ENCODE measurements around the gene UBE2H.
"Not testable (repeated sequence)": the region's sequence is repeated elsewhere in the genome, so short reads cannot be mapped to it uniquely, and the experiment has no call there.

Gene UBE2H

DNA sequence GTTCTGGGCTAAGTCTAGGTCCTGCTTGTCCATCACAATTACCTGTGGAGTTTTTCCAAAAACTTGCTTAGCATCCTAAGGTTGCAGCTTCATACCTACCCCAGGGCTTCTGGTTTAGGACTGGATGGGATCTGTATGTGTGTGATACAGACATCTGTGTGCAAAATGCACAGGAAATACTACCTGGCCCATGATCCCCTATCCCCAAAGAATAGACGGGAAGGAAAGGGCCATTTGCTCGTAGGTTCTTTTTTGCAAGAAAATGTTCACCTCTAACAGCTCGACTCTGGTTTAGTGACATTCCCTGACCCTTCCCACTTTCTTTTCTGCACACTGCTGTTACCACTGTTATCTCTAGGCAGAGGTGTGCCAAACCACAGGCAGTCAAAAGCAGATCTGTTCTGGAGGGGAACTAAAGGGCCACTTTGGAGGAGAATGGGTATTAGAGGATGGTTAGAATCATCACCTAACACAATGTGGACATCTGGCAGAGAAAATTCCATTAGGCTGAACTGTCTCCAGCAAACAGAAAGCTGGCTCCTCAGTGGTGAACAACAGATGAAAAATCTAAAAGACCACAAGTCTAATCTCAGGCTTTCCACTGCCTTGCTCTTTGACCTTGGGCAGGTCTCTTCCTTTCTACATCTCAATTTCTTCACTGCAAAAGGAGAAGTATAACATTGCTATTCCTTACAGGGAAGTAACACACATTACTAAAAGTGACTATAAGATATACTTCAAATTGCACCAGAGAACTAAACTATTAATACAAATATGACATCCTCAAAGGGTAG is 107.4 kb downstream of the UBE2H start:
- Histone ChIP-seq H3K36me3 (ENCODE audit: control insufficient read depth, insufficient read depth, low read length) (no peaks in the 10 kb centered on the region), H3K27me3 (ENCODE audit: control insufficient read depth, insufficient read depth, low read length) (no peaks in the 10 kb centered on the region), H3K4me3 (ENCODE audit: low read length) (no peak overlapping the region), H3K4me1 (ENCODE audit: control insufficient read depth, insufficient read depth, low read length) (peaks cover 10% of the 10 kb centered on the region), H3K9me3 (ENCODE audit: control insufficient read depth, low read length) (no peaks in the 10 kb centered on the region), H3K9ac (ENCODE audit: low read length) (no peak overlapping the region)

DNA sequence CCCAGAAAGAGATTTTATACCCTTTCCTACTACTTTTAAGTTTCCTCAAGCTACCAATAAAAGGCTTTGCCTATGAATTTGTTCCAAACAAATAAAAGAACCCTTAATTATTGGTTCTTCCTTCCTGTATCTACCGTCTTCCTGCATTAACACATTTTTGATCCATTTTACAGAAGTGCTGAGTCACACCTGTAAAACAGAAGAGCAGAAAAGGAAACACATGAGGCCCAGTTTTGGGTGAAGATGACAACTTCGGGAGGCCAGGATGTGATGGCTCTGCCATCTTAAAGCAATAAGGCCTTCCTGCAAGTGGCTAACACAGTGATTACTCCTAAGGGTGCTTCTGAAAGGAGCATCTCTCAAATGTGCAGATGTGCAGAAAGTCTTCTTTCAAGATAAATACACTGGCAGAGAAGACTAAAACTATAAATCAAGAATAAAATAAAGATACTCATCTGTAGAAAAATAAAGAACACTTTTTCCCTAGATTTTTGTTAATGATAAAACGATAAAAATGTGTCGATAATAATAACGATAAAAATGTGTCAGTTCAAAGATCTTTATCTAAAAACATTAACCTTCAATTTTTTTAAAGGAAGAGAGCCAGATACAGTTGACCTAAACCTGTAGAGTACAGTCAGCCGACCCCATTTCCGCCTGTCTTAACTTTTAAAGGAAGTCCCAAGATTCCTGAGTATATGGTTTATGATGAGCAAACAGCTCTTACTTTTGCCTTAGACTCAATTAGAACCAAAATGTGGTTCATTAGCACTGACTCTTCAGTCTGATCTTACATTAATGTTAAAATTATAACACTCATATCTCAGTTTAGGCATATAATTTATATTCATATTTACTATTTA is 108.6 kb downstream of the UBE2H start:
- Histone ChIP-seq H3K9ac (ENCODE audit: low read length) (no peak overlapping the region), H3K36me3 (ENCODE audit: control insufficient read depth, insufficient read depth, low read length) (no peaks in the 10 kb centered on the region), H3K27me3 (ENCODE audit: control insufficient read depth, insufficient read depth, low read length) (no peaks in the 10 kb centered on the region), H3K4me1 (ENCODE audit: control insufficient read depth, insufficient read depth, low read length) (peaks cover 10% of the 10 kb centered on the region), H3K9me3 (ENCODE audit: control insufficient read depth, low read length) (no peaks in the 10 kb centered on the region), H3K4me3 (ENCODE audit: low read length) (no peak overlapping the region)

DNA sequence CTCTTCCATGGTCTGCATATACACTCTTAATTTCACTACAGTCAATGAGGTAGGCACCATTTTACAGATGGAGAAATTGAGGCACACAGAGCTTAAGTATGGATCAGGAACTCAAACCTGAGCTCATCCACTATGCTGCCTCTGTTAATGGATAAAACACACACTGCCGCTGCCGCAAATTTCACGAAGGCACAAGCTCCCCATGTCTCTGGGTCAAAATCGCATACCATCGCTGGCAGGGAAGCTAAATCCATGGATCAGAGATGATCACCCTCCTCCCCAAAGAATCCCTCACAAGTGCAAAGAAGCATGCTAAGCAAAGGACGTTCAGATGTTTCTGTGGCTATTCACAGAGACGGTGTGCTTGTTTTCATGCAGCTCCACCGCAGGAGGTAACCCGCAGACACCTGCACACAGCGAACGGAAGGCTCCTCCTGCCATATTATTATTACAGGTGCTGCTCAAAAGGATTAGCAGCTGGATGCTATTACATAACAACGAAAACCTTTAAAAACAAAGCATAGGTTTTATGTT is 109.3 kb downstream of the UBE2H start:
- Histone ChIP-seq H3K4me3 (ENCODE audit: low read length) (no peak overlapping the region), H3K27me3 (ENCODE audit: control insufficient read depth, insufficient read depth, low read length) (no peaks in the 10 kb centered on the region), H3K9ac (ENCODE audit: low read length) (no peak overlapping the region), H3K4me1 (ENCODE audit: control insufficient read depth, insufficient read depth, low read length) (peaks cover 10% of the 10 kb centered on the region), H3K36me3 (ENCODE audit: control insufficient read depth, insufficient read depth, low read length) (no peaks in the 10 kb centered on the region), H3K9me3 (ENCODE audit: control insufficient read depth, low read length) (no peaks in the 10 kb centered on the region)

DNA sequence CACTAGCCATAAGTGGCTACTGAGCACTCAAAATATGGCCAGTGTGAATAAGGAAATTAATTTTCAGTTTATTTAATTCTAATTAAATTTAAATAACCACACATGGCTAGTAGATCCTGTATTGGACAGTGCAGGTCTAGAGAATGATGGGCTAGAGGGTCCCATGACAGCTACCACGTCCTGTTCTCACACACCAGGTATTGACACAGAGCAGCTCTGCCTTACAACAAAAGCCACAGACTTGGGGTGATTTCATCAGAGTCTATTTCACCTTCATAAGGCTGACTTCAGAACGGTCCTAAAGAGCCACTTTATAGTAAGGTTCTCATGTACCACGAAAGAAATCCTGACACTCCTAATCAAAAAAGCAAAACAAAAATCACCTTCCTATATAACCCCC is 111.3 kb downstream of the UBE2H start:
- H3K4me1 ChIP-seq (ENCODE audit: control insufficient read depth, insufficient read depth, low read length): peaks cover 10% of the 10 kb centered on the region
- H3K27me3 ChIP-seq (ENCODE audit: control insufficient read depth, insufficient read depth, low read length): no peaks in the 10 kb centered on the region
- H3K36me3 ChIP-seq (ENCODE audit: control insufficient read depth, insufficient read depth, low read length): no peaks in the 10 kb centered on the region
- H3K9ac ChIP-seq (ENCODE audit: low read length): no peak overlapping the region
- H3K4me3 ChIP-seq (ENCODE audit: low read length): no peak overlapping the region
- no peaks in the 10 kb centered on the region for H3K9me3 ChIP-seq (ENCODE audit: control insufficient read depth, low read length)

DNA sequence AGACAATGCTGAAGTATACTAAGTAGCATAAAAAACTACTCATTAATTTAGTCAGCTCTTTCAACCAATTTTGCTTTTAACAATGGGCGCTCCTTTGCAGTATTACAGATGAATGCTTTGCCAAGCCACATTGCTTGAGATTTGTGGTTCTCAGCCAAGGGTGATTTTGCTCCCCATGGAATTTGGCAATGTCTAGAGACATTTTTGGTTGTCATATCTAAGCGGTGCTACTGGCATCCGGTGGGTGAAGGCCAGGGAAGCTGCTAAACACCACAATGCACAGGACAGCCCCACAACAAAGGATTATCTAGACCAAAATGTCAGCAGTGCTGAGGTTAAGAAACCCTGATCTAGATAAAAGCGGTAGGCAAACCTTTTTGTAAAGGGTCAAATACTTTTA is 112.0 kb downstream of the UBE2H start:
- Histone ChIP-seq H3K27me3 (ENCODE audit: control insufficient read depth, insufficient read depth, low read length) (no peaks in the 10 kb centered on the region), H3K9me3 (ENCODE audit: control insufficient read depth, low read length) (no peaks in the 10 kb centered on the region), H3K4me1 (ENCODE audit: control insufficient read depth, insufficient read depth, low read length) (peaks cover 7% of the 10 kb centered on the region), H3K9ac (ENCODE audit: low read length) (no peak overlapping the region), H3K36me3 (ENCODE audit: control insufficient read depth, insufficient read depth, low read length) (no peaks in the 10 kb centered on the region), H3K4me3 (ENCODE audit: low read length) (no peak overlapping the region)

DNA sequence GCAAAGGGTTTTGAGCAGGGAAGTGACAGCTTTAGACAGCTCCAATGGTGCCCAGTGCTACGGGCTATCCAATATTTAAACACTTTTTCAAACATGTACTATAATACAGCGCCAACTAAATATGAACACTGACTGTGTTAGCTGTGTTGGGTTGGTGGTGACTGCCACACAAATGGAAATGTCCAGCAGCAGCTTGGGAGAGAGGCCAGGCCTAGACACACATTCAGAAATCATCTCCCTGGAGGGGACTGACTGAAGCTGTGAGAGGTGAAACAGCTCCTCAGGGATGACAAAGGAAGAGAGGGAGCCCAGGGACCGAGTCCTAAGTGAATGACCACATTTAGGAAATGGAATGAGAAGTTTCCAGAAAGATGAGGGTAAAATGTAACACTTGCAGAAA is 115.8 kb downstream of the UBE2H start:
- H3K9ac ChIP-seq (ENCODE audit: low read length): no peak overlapping the region
- H3K36me3 ChIP-seq (ENCODE audit: control insufficient read depth, insufficient read depth, low read length): no peaks in the 10 kb centered on the region
- peaks cover 5% of the 10 kb centered on the region for H3K4me1 ChIP-seq (ENCODE audit: control insufficient read depth, insufficient read depth, low read length)
- H3K4me3 ChIP-seq (ENCODE audit: low read length): no peak overlapping the region
- no peaks in the 10 kb centered on the region for H3K9me3 ChIP-seq (ENCODE audit: control insufficient read depth, low read length)
- H3K27me3 ChIP-seq (ENCODE audit: control insufficient read depth, insufficient read depth, low read length): no peaks in the 10 kb centered on the region

DNA sequence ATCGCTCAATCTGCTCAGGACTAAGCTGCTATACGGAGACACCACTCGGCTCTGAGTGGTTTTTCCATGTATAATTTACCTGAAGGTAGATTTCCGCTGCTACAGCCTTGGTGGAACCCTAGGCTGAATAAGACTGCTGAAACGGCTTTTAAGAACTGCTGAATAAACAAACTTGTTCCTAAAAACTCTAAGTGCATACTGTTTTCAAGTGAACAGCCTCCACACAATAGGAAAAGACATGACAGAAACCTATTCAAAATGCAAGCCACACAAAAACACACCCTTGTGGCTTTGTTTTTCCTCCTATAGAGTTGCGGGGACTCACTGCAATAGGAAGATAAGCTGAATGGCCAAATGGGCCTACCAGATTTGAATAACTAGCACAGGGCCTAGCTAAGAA is 117.2 kb downstream of the UBE2H start:
- Histone ChIP-seq H3K27me3 (ENCODE audit: control insufficient read depth, insufficient read depth, low read length) (no peaks in the 10 kb centered on the region), H3K9me3 (ENCODE audit: control insufficient read depth, low read length) (no peaks in the 10 kb centered on the region), H3K4me1 (ENCODE audit: control insufficient read depth, insufficient read depth, low read length) (peaks cover 12% of the 10 kb centered on the region), H3K4me3 (ENCODE audit: low read length) (no peak overlapping the region), H3K36me3 (ENCODE audit: control insufficient read depth, insufficient read depth, low read length) (no peaks in the 10 kb centered on the region), H3K9ac (ENCODE audit: low read length) (no peak overlapping the region)

DNA sequence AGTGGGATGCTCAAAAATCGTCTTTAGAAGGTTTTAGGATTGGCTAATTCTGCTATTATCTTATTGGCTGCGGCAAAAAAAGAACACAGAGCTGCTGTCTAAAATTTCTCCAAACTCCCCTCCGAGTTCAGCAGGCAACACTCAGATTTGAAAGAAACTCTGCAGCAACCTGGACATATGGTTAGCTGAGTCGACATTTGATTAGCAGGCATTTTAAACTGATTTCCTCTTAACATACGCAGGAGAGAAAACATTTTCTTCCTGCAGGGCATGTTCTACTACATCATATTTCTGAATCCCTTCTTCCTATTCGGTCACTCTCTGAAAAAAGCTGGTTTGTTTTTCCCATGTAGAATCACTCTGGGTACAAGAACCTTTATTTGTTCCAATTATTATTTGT is 119.4 kb downstream of the UBE2H start:
- not testable (repeated sequence) for H3K9ac ChIP-seq (ENCODE audit: low read length); H3K4me3 ChIP-seq (ENCODE audit: low read length); H3K9me3 ChIP-seq (ENCODE audit: control insufficient read depth, low read length); H3K36me3 ChIP-seq (ENCODE audit: control insufficient read depth, insufficient read depth, low read length); H3K27me3 ChIP-seq (ENCODE audit: control insufficient read depth, insufficient read depth, low read length)
- peaks cover 21% of the 10 kb centered on the region for H3K4me1 ChIP-seq (ENCODE audit: control insufficient read depth, insufficient read depth, low read length)

DNA sequence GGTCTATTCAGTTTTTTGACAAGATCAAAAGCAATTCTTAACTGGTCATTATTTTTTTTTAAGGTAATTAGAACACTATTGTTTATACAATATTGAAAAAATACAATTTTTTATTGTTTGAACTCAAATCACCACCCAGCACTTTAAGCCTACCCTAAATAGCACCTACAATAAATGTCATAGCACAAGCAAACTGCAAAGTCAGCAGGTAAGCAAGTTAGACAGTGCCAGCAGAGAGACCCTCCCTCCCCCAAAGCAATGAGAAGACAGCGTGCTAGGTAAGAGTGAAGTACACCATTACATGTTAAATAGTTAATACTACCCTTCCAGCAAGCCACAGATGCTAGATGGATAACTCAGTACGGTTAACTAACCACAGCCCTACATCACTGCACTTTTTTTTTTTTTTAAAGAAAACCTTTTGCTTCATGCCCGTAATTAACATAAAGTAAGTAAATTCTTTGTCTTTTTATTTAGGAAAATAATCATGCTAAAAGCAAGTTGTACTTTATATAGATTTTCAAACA is 120.0 kb downstream of the UBE2H start:
- Histone ChIP-seq H3K9ac (ENCODE audit: low read length) (no peak overlapping the region), H3K4me1 (ENCODE audit: control insufficient read depth, insufficient read depth, low read length) (peaks cover 21% of the 10 kb centered on the region), H3K36me3 (ENCODE audit: control insufficient read depth, insufficient read depth, low read length) (no peaks in the 10 kb centered on the region), H3K4me3 (ENCODE audit: low read length) (no peak overlapping the region), H3K9me3 (ENCODE audit: control insufficient read depth, low read length) (no peaks in the 10 kb centered on the region), H3K27me3 (ENCODE audit: control insufficient read depth, insufficient read depth, low read length) (no peaks in the 10 kb centered on the region)

DNA sequence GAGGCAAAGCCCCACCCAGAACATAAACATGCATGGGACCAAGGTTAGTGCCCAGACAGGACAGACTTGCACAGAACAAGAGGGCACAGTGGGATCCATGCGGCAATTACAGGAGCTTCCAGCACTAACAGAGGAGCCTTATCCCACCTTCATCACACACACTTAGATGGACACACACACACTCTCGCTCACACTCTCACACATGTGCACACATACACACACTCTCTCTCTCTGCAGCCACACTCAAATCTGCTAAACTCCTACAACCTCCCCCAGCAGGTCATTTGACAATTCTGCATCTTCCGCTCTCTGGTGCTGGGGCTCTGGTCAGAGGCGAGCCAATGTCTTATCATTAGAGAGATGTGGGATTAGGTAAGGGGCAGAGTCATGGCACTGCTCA is 120.5 kb downstream of the UBE2H start:
- Histone ChIP-seq H3K4me3 (ENCODE audit: low read length) (no peak overlapping the region), H3K4me1 (ENCODE audit: control insufficient read depth, insufficient read depth, low read length) (peaks cover 21% of the 10 kb centered on the region), H3K9ac (ENCODE audit: low read length) (no peak overlapping the region), H3K36me3 (ENCODE audit: control insufficient read depth, insufficient read depth, low read length) (no peaks in the 10 kb centered on the region), H3K9me3 (ENCODE audit: control insufficient read depth, low read length) (no peaks in the 10 kb centered on the region), H3K27me3 (ENCODE audit: control insufficient read depth, insufficient read depth, low read length) (no peaks in the 10 kb centered on the region)

DNA sequence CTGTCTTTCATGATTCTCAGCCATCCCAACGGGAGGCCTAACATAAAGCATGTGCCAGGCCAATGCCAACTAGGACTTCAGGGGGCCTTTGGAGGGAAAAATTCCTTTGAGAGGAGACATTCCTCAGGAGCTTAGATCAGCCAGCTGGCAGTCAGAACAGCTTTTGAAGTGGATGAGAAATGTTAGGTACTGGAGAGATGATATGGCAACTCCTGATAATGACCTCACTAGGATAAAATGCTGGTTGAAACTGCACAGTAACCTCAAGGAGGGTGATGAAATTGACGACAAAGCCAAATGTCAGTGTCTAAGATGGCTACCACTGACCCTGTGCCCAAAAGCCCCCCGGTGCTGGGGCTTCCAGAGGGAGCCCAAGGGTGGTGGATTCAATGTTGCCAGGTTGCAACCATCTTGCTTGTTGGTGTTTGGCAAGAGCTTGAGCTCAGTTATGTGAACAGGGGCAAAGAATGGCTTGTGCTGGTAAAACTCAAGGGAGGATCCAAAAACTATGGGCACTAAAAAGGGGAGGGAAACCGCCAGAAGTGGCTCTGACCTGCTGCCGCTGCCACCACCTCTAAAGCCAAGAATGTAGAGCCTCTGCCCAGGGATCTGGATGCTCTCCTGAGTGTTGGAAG is 121.2 kb downstream of the UBE2H start:
- Histone ChIP-seq H3K4me1 (ENCODE audit: control insufficient read depth, insufficient read depth, low read length) (peaks cover 21% of the 10 kb centered on the region), H3K9ac (ENCODE audit: low read length) (no peak overlapping the region), H3K27me3 (ENCODE audit: control insufficient read depth, insufficient read depth, low read length) (no peaks in the 10 kb centered on the region), H3K36me3 (ENCODE audit: control insufficient read depth, insufficient read depth, low read length) (no peaks in the 10 kb centered on the region), H3K9me3 (ENCODE audit: control insufficient read depth, low read length) (no peaks in the 10 kb centered on the region), H3K4me3 (ENCODE audit: low read length) (no peak overlapping the region)

DNA sequence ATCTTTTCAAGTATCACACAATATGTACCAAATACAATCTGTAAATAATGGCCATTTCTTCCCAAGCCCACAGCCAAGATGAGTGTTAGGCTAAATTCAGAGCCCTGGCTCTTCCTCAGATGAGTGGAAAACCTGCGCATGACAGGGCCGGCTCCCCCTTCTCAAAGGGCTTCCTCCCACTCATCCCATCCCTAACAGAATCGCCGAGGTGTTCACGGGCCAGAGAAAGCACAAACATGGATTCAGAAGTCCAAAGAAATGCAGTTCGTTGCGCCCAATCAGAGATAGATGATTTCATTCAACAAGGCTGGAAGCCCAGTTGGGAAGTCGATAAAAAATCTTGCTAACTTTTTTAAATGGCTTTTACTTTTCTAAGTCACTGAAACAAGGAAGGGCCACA is 121.8 kb downstream of the UBE2H start:
- Histone ChIP-seq H3K9ac (ENCODE audit: low read length) (no peak overlapping the region), H3K4me3 (ENCODE audit: low read length) (no peak overlapping the region), H3K4me1 (ENCODE audit: control insufficient read depth, insufficient read depth, low read length) (peaks cover 21% of the 10 kb centered on the region), H3K27me3 (ENCODE audit: control insufficient read depth, insufficient read depth, low read length) (no peaks in the 10 kb centered on the region), H3K9me3 (ENCODE audit: control insufficient read depth, low read length) (no peaks in the 10 kb centered on the region), H3K36me3 (ENCODE audit: control insufficient read depth, insufficient read depth, low read length) (no peaks in the 10 kb centered on the region)
